Limb (tissue), 2 donors: ENCODE data around the gene NADK.
"Not testable (repeated sequence)": the region's sequence is repeated elsewhere in the genome, so short reads cannot be mapped to it uniquely, and the experiment has no call there.

Experiments
- DNase-seq, 2 donors: peaks; one replicate each; pipeline ENCODE4 v3.0.0-alpha.2; 2016; ENCODE audit errors: extremely low spot score in 2 of 2

NADK gene

DNA sequence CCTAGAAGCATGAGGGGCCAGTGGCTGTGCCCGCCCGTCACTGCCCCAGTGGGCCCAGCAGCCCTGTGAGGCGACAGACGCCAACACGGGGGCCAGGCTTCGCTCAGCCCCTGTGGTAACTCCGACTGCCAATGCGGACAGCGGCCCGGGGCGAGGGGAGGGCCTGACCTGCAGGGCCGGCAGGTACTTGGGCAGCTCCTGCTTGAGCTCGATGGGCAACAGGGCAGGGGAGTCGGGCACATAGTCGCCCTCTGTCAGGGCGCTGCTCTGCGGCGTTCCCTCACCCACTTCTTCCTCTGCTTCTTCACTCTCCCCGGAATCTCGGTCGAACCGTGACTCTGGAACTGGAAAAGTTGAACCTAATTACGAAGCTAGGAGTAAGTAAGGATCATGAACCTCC lies 71.0 kb downstream of the NADK start:
- not testable (repeated sequence) for DNase-seq

DNA sequence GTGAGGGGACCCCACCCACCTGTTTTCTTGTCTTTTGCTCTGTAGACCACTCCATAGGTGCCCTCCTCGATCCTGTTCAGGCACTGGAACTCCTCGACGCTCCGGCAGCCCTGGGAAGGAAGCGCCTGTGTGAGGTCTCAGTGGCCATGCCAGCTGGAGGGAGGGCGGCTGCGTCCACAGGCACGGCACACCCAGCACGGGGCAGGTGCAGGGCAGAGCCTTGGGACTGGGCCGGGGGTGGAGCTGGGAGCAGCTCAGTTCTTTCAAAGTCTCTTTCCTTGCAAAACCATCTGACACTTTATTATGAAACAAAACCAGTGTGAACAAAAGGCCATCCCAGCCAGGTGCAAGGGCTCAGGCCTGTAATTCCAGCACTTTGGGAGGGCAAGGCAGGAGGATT lies 72.6 kb downstream of the NADK start:
- not testable (repeated sequence) for DNase-seq

DNA sequence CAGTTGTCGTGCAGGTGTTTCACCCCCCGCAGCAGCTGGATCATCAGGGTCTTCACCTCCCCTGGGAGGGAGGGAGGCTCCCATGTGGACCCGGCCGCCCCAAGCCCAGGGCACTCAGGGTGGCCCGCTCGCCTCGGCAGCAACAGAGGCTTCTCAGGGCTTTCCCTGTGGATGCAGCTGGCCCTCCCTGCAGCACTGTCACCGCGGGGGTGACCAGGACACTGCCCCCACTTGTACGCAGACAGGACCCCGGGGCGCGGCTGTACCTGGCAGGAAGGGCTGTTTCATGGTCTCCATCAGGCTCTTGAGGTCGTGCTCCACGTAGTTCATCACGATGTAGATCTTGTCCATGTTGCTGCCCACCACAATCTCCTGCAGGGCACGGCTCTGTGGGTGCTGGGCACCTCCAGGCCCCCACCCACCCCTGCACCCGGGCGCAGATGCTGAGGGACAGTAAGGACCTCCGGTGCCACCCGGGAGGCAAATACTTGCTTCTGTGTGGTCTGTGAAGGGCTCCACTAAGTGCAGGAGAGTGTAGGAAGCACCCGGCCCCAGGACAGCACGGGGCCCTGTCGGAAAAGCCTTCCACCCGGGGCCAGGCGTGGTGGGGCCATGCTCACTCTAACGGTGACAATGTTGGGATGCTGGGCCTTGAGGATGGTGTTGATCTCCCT lies 73.8 kb downstream of the NADK start:
- not testable (repeated sequence) for DNase-seq

DNA sequence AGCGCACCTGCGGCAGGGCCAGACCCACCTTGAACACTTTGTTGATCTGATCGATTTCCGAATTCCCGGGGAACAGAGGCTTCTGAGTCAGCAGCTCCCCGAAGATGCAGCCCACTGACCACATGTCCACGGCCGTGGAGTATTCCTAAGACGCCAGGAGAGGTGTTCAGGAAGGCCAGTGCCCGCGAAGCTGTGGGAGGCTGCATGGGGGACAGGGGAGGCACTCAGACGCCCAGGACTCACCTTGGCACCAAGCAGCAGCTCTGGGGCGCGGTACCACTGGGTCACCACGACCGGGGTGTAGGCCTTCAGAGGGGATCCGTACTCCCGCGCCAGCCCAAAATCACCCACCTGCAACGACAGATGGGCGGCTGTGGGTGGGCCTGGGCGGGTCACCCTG lies 74.5 kb downstream of the NADK start:
- no peak for DNase-seq

DNA sequence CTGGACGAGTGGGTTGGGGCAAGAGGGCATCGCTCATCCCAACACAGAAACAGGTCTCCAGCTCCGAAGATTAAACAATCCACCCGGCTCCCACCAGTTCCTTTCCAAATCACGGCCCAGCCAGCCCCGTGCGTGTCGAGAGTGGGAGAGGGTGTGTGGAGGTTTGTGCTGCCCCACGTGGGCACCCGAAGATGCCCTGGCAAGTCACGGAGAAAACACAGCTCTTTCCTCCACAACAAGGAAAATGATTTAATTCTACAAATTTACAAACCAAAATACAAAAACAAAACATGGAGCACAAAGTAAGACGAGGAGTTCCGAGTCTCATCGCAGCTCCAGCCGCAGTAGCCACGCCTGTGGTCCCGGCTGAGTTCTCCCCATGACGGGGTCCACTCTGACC lies 75.8 kb downstream of the NADK start:
- not testable (repeated sequence) for DNase-seq
